Ecto neural progenitor cell (in vitro differentiated cells): ENCODE measurements around the gene PPP1R12A.
"Not testable (repeated sequence)": the region's sequence is repeated elsewhere in the genome, so short reads cannot be mapped to it uniquely, and the experiment has no call there.

ENCODE experiments used
- DNase-seq: peaks from one replicate; pipeline ENCODE4 v3.0.0-alpha.2; 2018; ENCODE audit warnings: low spot score

Gene PPP1R12A

DNA sequence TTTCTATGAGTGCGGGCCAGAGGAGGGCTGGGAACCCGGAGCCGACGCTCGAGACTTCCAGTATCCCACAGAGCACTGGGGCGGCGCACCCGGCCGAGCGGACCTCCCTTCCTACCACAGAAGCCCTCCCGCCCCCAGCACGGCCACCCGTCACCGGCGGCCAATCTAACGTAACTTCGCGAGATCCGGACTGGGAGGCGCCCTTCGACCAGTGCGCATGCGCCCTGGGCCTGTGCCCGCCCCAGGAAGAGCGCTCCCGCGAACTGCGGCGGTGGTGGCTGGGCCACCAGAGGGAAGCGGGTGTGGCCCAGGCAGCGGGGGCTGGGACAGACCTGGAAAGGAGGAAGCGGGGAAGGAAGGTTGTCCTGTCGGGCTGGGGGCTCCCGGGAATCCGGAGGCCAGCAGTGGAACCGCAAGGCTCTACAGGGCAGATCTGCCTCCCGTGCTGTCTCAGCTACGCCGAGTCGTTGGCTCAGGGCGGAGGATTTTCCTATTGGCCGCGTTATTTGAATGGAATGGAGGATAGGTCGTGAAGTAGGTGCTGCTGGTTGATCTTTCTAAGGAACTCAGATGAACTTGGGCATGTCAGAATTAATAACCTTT is at the start of gene PPP1R12A:
Gene PPP1R12A, minus strand, starts transcription at position 77 of the 603 bp plus-strand sequence. CDS start 166 bp downstream, outside the sequence.
- peak; percentile 99 for DNase-seq

DNA sequence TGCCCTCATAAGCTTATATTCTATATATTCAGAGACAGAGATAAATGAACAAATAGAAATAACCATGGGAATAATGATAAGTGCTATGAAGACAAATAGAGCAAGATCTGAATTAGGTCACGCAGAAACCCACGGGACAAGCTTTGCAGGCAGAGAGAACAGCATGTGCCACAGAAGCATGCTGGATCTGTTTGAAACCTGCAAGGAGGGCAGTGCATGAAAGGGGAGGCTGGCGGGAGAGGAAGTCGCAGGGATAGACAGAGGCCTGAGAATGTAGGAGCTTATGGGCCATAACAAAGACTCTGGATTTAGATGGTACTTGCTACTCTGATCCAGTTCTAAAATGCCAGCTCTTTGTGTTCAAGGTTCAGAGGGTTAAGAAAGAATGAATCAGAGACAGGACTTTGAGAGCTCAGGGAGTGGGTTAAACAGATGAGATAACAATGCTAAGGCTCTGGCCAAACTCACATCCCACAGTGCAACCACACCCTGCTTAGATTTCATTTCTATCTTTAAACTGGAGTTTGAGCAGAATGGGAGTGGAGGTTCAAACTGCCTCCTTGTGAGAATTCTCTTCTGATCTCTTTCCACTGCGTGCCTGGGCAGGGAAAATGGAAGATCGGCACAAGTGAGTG is 49.2 kb upstream of the PPP1R12A start:
- no peak for DNase-seq

DNA sequence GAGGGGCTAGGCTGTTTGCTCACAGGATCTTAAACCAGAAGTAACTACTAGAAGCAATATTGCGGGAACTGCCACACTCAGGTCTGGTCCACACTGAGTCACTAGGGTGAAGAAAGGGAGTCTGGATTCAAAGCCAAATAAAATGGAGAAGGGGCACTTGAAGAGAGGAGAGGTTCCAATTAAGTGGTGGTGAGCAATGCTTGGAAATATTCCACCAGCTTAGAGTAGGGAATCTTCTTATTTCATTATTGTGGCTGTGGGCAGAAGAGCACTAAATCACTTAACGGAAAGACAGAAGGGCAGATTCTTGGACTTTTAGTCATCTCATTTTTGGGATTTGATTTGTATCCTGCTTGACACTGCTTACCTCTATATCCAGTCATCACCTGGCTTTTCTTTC is 48.6 kb upstream of the PPP1R12A start:
- no peak for DNase-seq

DNA sequence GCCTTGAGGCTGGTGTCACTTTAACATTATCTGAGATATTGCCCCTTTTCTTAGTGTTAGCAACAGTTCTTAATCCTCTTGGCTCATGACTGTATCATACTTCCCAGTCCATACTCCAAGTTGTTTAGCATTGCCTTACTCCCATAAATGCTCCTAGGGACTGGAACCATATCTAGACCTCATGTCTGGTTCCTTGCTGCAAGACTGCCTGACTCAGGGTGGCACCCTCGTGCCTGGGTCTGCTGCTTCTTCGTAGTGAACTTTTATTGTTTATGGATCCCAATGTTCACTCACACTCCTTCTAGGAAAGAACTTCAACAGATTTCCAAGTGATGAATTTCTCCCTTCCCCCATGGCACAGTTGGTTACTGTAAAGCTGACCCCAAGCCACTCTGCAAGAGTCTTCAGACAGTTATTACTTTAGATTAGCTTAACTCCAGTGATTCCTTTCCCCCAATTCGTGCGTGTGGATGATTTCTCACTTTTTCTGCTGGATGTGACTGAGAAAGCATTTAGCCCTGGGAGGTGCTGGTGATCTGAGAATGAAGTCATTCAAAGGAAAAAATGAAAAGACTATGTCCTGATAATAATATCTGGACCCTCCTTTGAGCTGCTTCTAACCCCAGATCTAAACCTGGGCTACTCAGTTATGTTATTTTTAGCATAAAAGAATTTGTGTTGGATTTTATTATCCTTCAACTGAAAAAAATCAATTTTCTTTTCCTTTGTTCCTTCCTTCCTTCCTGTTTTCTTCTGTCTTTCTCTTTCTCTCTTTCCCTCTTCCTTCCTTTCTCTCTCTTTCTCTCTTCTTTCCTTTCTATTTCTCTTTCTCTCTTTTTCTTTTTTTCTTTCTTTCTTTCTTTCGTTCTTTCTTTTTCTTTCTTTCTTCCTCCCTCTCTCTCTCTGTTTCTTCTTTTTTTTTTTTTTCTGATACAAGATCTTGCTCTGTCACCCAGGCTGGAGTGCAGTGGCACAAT is 47.5 kb upstream of the PPP1R12A start:
- no peak for DNase-seq

DNA sequence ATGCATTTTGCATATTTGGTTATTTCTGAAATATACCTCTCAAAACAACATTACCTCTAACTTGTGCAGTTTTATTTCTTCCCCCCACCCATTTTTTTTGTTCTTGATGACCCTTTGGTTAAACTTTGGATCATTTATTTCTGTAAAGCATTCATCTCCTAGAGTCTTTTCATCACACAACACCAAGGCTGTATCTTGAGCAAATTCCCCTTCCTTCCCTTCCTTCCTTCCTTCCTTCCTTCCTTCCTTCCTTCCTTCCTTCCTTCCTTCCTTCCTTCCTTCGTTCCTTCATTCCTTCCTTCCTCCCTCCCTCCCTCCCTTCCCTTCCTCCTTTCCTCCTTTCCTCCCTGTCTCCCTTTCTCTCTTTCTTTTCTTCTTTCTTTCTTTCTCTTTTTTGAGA is 43.8 kb upstream of the PPP1R12A start:
- DNase-seq = no peak

DNA sequence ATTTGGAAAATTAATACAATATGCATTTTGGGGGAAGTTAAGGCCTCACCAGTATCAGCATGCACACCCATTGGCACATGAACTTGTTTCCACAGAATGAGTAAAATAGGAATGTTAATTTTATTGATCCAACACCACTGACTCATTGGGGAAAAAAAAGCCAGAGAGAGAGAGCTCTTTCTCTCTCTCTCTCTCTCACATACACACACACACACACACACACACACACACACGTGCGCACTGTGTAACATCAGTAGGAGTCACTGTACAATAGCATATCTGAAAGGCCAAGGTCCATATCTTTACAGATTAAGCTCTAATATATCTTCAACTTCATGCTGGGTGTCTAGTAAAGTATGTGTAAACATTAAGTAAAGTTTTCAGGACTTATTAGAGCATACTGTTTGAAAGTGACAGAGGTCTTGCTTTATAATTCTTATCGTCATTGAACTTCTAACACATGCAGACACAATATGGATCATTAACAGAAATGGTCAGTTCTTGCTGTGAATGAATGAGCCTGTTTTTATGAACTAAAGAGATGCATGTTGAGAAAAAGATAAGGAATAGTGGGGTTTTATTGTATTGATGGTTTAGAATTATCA is 43.1 kb upstream of the PPP1R12A start:
- not testable (repeated sequence) for DNase-seq

DNA sequence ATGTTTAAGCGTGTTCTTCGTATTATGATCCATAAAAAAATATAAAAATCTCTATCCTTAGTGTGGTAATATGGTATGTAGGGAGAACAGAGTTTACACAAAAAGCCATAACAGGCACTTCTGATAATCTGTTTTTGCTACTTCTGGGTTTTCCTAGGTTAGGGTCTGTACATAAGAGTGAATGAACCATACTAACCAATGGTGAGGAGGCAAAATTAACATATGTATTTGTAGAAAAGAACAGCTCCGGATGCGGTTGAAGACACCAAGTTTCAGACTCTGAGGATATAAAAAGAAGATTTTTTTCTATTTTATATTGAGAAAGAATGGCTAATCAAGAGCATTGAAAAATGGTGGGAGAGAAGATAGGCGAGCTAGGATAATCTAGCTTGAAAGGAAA is 40.2 kb upstream of the PPP1R12A start:
- no peak for DNase-seq

DNA sequence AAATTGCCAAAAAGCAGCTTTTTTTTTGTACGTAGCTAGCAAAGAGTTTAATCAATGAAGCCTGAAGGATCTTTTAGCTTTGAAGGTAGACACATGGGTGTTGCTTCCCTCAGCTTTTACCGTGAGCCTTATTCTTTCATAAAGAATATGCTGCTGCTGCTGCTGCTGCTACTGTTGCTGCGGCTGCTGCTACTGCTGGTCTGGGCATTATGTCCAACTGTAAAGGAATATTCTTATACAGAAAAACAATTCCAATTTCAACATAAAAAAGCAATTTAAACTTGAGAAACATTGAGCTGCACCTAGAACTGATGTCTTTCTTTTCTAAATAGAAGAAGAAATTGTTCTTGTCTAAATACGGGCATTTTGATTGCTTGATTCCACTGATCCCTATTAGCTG is 38.9 kb upstream of the PPP1R12A start:
- DNase-seq = no peak

DNA sequence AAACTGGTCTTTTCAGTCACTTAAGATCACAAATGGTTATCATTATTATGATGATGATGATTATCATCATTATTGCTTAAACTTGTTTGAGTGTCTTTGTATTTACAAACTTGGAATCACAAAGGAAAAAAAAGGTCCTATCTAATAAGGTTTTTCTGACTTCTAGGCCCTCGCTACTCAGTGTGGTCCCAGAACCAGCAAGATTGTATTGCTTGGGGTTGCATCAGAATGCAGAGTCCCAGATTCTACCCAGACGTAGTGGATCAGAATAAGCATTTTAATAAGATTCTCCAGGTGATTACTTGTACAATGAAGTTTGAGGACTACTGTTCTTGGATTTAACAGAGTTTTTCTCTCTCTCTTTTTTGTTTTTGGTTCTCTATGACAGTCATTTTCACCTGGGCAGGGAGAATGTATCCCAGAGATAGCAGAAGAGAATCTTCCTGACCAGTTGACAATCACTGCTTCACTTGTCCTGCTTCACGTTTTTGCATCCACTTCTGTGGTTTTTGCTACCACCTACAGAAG is 29.3 kb upstream of the PPP1R12A start:
- DNase-seq = no peak

DNA sequence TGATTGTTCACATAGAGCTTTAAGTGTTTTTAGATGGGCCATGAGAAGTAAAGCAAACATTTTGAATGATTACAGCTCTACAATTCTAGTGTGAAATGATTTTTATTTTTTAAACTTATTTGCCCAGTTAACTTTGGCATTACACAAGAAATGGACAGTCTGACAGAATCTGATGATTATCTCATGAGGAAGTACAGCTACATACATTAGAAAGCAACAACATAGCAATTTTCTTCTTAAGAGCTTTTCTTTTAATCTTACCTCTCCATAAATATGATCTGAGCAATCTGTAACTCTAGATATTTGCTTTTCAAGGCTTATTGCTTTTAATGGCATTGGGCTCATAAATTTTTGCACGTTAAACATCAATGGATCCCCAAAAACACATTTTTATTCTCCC is 26.5 kb upstream of the PPP1R12A start:
- DNase-seq = no peak

DNA sequence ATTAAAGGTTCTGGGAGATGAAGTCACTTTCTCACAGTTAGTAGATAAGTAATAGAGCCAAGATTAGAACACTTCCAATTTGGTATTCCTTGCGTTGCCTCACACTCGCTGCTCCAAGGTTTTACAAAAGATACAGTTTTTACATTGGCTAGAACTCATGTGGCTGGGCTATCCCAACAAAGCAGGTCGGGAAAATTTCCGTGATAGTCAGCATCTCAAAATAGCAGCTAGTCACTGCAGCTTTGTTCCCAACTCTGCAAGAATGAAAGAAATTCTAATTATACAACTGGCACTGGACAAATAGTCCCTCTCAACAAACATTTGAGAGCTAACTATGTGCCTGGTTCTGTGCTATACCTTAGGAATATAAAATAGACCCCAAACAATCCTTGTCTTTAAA is 24.6 kb upstream of the PPP1R12A start:
- no peak for DNase-seq

DNA sequence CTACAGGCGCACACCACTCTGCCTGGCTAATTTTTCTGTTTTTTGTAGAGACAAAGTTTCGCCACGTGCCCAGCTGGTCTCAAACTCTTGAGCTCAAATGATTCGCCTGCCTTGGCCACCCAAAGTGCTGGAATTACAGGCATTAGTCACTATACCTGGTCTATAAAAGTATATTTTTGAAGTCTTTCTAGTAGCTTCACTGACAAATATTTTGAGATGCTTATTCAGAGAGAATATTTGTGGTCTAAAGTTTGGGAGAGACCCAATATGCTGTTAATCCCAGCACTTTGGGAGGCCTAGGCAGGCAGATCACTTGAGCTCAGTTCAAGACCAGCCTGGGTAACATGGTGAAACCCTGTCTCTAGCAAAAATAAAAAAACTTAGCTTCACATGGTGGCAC is 22.0 kb upstream of the PPP1R12A start:
- DNase-seq = no peak

DNA sequence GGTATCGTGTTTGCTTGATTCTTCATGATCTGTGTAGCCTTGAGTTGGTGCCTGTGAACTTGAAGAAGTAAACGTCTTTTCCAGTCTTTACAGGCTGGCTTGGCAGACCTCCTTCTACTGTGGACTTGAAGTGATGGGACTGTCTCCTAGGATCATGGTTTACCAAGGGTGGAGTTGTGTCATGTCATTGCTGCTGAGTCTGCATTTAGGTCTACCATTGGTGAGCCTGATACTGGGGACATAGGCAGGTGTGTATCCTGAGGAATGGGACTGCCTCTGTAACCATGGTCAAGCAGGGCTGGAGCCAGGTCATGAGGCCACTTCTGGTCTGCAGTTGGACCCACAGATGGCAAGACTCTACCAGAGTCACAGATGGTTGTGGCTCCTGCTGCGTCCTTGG is 20.7 kb upstream of the PPP1R12A start:
- DNase-seq = no peak

DNA sequence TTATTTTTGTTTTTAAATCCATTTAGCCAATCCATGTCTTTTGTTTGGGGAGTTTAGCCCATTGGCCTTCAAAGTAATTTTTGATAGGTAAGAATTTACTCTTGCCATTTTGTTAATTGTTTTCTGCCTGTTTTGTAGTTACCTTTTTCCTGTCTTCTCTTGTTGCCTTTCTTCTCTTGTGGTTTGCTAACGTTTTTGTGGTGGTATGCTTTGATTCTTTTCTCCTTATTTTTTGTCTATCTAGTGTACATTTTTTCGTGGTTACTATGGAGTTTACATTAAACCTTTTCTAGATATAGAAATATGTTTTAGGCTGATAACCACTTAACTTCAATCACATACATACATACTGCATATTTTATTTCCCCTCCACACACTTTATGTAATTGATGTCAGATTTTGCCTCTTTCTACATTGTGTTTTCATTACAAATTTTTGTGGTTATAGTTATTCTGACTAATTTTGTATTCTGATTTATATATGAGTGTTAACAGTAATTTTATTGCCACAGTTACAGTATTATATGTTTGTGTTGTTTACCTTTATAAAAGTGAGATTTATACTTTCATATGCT is 19.2 kb upstream of the PPP1R12A start:
- no peak for DNase-seq

DNA sequence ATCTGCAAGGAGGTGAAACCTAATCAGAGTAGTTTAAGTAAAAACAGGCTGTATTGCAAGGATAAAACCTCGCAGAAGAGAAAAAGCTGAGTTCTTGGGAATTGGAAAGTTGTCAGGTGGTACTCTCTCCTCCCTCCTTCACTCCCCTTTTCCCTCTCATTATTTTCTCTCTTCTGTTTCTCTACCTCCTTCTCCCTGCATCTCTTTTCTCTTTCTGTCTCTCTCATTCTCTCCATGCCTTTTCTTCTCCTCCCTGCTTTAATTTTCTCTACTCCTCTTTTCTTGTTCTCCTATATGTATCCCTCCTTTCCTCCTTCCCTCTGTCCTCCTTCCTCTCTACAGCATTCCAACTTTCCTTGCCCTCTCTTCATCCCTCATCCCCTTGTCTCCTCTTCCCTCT is 14.2 kb upstream of the PPP1R12A start:
- DNase-seq = no peak

DNA sequence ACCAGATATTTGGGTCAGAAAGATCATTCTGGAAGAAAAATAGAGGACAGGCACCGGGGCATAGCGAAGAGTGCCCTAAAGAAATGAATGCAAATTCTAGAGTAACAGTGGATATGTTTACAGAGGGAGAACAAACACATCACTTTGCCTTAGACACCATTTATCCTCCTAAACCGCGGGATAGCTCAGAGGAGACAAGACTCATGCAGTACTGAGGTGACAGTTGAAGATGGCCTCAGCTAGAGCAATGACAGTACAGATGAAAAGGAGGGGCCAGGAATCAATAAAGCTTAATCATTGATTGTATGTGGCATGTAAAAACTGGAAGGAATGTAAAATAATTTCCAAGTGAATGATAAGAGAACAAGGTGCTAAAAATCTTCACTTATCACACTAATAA is 10.5 kb upstream of the PPP1R12A start:
- DNase-seq = no peak

DNA sequence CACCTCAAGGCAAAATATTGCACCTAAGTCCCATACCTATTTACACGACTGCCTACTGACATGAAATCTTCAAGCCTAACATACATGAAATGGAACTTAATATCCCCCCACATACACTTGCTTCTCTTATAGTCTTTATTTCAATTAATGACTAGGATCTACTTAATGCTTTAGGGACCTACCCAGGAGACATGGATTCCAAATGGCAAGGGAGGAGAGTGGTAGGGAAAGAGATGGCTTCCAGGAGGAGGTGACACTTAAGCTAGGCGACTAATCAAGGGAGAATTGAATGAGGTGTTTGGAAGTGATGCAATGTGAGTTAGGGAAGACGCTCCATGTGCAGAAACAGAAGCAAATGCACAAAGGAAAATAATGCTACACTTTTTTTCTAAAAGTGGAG is 9.7 kb upstream of the PPP1R12A start:
- no peak for DNase-seq

DNA sequence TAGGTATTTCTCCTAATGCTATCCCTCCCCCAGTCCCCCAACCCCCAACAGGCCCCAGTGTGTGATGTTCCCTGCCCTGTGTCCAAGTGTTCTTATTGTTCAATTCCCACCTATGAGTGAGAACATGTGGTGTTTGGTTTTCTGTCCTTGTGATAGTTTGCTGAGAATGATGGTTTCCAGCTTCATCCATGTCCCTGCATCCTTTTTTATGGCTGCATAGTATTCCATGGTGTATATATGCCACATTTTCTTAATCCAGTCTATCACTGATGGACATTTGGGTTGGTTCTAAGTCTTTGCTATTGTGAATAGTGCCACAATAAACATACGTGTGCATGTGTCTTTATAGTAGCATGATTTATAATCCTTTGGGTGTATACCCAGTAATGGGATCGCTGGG is 7.9 kb upstream of the PPP1R12A start:
- not testable (repeated sequence) for DNase-seq

DNA sequence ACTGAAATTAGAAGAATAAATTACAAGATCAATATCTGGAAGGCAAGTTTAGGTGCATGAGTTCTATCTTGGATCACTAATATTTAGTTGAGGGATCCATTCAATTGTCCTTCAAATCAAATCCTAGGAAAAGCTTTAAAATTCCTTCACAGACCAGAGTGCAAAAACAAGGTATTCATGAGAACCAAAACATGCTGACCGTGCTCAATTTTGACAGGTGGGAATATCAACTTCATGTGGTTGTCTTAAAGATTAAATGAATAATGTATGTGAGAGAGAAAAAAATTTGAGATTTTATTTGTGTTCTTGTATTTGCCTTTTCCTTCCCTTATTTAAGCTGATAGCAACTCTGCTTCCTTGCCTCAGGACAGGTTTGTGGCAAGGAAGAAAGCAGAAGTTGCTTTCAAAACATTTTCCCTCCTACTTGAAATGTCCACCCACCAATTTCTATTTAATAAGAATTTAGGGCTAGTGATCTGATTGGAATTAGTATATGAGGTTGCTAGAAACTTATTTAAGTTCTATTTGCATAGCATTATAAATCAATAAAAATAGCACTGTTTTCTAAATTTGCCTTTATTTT is 4.9 kb upstream of the PPP1R12A start:
- no peak for DNase-seq

DNA sequence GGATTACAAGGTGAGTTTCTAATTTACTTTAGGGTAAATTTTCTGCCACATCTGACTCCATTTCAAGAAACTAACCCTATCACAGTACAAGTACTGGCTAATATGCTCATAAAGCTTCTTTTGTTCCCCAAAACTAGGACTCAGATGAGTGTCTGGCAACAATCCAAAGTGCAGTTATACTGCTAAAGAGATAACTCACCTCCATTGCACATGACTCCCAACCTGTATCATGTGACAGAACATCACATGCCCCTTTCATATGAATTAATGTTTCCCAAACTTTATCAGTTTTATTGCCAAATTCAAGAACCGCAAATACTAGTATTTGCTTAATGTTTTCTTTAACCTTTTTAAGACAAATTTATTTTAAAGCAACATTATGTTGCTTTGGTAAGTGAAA is 3.9 kb upstream of the PPP1R12A start:
- no peak for DNase-seq

DNA sequence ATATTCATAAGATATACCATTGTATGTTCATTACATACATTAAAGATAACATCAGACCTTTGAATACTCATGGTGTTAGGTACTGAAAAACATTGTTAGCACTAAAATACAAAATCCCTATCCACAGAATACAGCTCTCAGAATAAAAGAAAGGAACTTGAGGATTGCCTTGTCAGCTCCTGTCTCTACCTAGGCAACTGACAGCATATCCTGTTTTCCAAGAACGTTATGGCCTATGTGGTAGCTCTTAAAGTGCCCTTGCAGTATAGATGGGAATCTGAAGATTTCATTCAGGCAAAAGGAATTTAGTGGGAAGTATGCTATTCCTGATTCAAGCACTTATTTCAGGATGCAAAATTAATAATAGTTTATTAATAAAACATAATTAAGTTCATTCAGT is 1.8 kb upstream of the PPP1R12A start:
- DNase-seq = no peak
